NCI-H82 treated with DMSO at 0.1 percent for 48 hours (cell line): ENCODE data around the gene OR2A42.
"Not testable (repeated sequence)": the region's sequence is repeated elsewhere in the genome, so short reads cannot be mapped to it uniquely, and the experiment has no call there.

Experiments
- DNase-seq: peaks from one replicate; lab custom pipeline; 2025; ENCODE audit not compliant: unreplicated experiment; lab: John Stamatoyannopoulos, UW

The OR2A42 gene, protein sequence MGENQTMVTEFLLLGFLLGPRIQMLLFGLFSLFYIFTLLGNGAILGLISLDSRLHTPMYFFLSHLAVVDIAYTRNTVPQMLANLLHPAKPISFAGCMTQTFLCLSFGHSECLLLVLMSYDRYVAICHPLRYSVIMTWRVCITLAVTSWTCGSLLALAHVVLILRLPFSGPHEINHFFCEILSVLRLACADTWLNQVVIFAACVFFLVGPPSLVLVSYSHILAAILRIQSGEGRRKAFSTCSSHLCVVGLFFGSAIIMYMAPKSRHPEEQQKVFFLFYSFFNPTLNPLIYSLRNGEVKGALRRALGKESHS

DNA sequence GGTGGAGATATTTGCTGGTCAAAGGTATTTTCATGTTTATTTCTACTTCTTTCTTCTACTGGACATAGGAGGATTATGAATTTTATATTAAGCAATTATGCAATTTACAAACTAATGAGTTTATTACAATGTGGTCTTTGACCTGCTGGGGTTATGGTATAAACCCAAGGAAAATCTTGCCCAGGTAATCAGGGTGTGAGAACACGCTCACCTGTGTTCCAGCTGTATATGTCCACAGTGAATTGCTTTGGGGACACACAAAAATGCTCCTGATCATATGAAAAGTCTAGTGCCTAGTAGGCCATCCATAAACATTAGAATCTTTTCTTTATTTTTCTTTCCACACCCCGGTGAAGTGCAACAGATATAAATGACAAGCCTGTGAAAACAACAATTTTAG lies at the start of gene OR2A42:
OR2A42 (minus strand) TSS at position 241 of the 400 bp plus-strand sequence. CDS start 6,762 bp downstream, outside the sequence.
- not testable (repeated sequence) for DNase-seq

DNA sequence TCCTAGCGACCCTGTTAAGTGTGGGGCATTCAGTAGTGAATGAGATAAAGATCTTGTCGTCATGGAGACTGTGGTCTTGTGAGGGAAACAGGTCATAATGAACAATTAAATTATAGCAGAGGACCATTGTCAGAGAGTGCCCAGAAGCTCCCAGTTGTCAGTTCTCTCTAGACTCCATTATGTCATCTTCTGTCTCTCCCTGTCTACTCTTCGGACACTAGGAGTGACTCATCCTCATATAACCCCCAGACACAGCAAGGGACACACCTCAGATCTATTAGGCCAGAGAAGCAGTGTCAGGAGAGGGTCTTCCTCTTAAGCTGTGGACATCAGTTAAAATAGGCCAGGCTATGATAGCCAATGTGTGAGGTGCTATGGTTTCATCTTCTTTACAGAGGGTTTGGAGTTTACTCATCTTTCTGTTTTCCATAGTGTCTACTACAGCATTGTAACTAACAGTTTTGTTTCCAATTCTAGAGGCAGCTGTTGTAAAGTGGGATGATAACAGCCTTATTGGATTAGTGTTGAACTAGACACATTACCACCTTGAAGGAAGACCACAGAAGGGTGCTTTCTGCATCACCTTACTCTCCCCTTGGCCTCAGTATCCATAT lies 47.9 kb upstream of the OR2A42 start:
- not testable (repeated sequence) for DNase-seq

DNA sequence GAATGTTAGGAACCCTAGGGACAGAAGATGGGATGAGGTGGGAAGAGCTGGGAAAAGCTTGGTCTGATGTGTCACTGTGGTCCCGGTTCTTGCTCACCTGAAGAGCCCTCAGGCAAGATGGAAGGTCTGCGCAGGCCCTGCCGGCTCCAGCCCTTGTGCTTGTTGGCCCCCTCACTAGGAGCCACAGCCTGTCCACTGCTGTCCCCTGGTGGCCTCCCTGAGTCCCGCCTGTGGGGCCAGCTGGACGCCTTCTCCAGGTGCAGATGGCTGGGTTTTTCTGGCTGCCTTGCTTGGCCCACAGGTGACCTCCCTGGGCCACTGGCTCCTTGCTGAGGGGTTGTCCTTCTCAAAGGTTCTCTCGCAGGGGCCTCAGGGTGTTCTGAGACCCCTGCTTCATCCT lies 44.3 kb upstream of the OR2A42 start:
- DNase-seq = not testable (repeated sequence)

DNA sequence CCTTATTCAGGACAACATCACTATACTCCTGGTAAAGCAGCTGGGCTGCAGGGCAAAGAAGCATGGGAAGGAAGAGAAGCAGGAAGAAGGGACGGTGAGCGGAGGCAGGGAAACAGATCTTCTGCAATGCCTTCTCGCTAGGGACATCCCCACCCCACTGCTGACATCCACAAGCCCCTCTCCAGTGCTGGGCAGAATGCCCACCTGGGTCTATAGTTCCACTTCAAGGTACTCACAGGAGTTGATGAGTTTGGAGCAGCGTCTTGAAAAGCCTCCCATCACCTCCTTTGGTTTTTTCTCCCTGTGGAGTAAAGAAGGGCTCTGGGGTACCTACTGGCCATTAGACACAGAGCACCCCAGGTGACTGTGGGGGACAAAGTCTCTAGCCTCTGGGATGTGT lies 43.1 kb upstream of the OR2A42 start:
- DNase-seq = not testable (repeated sequence)

DNA sequence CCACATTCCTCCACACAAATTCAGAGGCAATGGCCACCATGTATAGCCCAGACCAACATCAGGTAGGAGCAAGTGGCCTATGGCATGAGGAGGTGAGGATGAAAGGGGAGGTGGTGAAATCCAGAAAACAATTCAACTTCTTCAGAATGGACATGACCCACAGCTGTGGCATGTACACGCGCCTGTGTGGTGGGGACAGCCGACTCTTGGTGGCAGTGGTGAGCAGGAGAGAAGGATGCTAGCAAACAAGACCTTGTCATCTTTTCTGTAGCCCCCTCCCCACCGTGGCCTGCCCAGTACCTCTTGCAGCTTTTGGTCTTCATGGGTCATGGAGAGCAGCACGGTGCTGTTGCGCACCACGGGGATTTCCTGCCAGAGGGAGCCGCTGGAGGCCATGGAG lies 42.6 kb upstream of the OR2A42 start:
- DNase-seq = not testable (repeated sequence)

DNA sequence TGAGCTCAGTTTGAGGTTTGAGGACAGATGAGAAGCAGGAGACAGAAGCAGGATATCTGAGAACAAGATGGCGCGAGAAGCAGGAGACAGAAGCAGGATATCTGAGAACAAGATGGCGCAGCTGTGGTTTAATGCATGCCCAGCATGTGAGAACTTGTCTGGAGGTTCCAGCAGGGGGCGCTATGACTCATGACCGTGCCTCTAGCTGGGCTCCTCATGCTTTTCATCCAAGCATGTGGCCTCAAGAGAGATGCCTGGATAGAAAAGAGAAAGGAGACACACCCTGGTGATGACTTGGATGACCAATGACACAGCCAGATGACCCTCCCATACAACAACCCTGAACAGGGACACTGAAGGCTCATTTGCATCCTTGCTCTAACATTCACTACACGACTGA lies 40.6 kb upstream of the OR2A42 start:
- DNase-seq = not testable (repeated sequence)

DNA sequence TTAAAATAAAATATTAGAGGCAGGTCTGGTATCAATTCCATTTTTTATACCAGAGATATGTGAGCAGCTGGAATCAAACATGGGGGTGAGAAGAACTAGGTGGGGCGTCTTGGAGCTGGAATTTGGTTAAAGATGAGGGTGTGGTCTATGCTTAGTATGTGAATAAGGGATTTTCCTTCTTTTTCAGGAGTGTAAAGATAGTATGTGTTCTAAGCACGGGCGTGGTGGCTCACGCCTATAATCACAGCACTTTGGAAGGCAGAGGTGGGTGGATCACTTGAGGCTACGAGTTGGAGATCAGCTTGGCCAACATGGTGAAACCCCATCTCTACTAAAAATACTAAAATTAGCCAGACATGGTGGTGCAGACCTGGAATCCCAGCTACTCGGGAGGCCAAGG lies 35.9 kb upstream of the OR2A42 start:
- not testable (repeated sequence) for DNase-seq

DNA sequence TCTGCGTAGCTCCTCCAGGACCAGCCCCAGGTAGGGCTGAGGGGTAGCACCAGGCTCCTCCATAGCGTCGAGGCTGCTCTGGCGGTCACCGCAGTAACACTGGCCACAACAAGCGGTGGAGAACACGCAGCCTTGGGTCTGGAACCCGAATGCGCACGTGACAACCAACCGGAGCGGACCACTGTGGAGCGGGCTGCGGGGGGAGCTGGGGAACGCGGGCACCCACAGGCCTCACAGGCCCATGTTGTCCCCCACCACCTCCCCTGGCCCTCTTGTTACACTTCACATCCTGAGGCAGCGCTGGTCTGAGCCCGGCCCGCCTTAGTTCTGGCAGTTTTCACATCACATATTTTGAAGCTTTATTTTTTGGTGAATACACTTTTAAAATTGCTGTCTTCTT lies 29.8 kb upstream of the OR2A42 start, which contains the start of gene CTAGE8:
CTAGE8 (minus strand) TSS at position 101 of the 400 bp plus-strand sequence; CDS start at position 63, 38 bp downstream.
- not testable (repeated sequence) for DNase-seq

DNA sequence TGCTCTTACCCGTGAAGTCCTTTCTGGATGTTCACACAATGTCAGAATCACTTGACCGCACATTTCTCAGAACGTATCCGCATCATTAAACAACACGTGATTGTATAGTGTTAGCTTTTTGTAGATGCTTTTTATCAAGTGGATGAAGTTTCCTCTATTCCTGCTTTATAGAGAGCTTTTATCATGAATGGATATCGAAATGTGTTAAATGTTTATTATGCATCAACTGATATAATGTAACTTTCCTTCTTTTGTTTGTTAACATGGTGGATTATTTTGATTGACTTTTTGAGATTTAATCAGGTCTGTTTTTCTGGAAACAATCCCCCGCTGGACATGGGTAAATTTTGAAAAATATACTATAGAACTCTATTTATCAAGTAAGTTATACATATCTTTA lies 25.3 kb upstream of the OR2A42 start, which contains the start of gene OR2A7:
OR2A7 (minus strand) TSS at position 101 of the 400 bp plus-strand sequence. CDS start 5,164 bp downstream, outside the sequence.
- DNase-seq = not testable (repeated sequence)

DNA sequence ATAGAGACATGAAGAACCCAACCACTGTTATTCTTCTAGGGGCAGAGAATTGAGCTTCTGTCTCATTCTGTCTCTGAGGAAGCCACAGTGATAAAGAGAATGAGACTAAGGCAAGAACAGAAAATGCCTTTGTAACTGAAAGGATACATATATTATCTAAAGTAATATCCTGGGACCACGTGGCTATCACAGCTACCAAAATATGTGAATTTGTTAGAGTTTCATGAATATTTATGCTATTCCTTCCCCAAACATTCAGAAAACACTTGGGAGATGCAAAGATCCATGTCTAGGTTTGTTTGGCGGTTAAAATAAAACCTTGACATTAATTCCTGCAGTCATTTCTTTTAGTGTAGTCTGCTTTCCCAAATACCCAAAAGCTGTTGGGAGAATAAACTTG lies 22.7 kb upstream of the OR2A42 start:
- not testable (repeated sequence) for DNase-seq

DNA sequence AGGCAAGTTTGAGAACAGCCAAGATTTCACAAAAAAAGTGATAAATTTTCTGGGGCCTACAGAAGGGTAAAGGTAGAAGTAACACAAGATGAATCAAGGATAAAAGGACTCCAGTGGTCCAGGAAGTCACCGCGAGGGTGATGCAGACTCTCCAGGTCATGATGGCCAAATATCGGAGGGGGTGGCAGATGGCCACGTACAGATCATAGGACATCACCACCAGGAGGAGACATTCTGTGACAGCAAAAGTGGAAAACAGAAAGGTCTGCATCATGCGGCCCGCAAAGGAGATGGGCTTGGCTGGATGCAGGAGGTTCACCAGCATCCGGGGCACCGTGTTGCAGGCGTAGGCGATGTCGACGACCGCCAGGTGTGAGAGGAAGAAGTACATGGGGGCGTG lies 19.7 kb upstream of the OR2A42 start:
- DNase-seq = not testable (repeated sequence)

DNA sequence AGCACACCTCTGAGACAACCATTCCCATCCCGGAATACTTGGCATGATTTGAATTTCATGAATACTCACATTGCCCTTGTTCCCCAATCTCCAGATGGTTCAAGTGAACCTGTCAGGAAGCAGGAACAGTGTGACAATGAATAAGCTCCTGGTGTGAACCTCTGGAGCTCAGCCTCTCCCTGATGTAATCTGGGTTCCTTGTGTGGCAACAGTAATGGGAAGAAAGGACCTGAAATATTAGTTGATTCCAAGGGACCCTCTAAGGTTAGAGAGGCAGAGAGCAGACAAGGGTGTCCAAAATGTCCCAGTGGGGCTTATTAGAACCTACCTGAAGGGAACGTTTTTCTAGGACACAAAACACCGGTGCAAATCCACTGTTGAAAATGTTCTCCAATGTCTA lies 16.7 kb upstream of the OR2A42 start:
- DNase-seq = no peak

DNA sequence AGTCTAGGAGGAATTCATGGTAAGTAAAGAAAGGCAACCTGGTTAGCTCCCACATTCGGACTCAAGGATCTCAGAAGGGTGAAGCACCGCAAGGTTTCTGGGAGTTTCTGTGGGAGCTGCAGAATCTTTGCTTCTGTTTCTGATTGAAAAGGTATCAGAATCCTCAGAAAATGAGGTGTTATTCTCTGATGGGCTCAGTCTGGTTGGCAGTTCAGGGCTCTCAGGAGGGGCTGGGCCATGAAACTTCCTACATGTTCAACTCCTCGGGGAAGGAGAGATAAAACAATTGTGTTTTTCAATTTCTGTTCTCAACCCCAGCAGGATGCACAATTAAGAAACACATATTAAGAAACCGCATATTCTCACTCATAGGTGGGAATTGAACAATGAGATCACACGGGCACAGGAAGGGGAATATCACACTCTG lies 16.1 kb upstream of the OR2A42 start:
- no peak for DNase-seq

DNA sequence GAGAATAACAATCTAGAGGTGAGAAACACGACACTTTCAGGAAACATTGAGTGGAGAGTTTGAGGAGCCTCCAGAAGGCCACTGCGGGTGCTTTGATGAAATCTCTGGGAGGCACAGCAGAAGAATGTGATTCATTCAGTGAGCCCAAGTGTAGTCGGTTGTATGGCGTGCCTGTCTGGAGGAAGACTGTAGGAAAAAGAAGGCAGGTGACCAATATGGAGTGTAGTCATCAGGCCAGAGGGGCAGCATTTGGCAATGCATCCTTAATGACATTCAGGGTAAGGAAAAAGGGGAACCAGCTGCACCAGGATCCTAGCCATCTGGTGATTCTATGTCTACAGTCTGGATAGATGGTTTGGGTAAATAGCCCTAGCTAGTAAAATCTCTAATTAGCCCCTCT lies 12.9 kb upstream of the OR2A42 start:
- not testable (repeated sequence) for DNase-seq

DNA sequence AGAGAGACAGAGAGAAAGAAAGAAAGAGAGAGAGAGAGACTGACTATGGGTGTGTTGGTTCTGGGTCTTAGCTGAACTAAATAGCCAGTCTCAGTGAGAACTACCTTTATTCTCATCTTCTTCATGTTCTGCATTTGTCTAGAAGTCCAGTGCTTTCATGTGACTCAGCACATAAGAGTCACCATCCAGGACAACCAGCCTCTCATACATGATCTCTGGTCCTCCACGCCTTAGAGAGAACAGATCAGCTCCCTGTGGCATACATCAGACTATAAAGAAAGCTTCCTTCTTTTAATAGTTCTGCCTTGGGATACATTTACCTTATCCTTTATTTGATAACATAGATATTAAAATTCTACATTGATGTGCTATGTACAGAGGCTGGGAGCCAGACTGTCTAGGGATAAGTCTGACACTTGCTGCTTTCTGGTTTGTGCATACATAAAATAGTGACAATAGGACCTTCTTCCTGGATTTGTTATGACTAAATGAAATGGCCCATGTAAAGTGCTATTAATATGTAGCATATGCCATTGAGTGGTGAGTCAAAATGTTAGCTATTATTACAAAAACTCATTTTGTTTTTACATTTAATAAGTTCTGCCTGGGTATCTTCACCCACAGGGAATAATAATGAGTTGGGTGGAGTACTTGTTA lies 8.4 kb upstream of the OR2A42 start:
- DNase-seq = not testable (repeated sequence)

DNA sequence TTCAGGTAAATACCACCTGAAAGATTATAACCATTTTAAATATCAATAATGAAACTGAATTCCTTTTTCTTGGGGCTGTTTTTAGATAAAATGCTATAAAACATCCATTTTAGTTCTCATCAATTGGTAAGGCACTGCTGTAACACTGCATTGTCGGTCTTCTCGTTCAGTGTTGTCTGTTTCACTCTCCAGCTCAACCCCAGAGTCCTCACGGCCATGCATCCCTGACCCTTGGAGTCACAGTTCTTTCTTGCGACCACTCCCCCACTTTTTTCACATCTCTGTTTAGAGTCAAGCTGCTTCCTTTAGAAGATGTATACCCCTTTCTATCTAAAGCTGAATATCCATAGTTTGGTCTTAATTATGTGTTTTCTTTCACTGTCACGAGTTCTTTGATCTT lies 7.6 kb upstream of the OR2A42 start:
- not testable (repeated sequence) for DNase-seq

DNA sequence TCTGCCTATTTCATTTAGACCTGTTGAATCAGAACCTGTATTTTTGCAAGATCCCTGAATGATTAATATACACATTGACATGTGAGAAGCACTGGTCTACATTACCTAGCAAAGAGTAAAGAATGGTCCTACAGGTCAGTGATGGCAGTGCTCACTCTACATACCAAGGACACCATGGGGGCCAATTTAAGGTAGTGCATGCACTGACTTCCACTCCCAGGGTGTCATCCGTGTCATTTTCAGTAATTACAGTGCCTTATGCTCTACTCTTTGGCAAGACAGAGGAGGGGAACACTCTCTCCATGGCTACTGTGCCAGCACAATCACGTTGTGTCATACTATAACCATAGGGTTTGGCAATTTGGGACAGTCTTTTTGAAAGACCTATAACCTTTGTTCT lies 6.0 kb upstream of the OR2A42 start:
- DNase-seq = not testable (repeated sequence)

DNA sequence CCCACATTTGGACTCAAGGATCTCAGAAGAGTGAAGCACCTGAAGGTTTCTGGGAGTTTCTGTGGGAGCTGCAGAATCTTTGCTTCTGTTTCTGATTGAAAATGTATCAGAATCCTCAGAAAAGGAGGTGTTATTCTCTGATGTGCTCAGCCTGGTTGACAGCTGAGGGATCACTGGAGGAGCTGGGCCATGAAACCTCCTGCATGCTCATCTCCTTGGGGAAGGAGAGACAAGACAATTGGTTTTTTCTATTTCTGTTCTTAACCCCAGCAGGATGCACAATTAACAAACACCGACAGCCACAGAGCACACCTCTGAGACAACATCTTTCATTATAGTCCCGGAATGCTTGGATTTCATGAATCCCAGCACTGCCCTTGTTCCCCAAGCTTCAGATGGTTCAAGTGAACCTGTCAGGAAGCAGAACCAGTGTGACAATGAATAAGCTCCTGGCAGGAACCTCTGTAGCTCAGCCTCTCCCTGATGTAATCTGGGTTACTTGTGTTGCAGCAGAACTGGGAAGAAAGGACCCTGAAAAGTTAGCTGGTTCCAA lies 799 bp downstream of the OR2A42 start:
- DNase-seq = not testable (repeated sequence)

DNA sequence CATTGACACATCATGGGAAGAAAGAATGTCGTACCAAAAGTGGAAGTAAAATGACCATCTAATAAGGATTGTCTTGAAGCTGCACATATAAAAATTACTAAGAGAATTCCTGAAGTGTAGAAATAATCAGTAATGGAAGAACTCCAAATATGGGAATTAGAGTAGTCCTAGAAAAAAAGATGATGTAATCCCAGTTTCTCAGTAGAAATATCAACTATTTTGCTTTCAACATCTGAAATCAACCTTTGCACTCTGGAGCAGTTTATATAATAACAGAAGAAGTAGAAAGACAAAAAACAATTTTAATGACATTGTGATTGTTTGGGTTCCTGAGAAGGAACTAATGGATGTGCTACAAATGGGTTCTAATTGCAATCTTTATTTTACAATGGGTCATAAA lies 6.4 kb downstream of the OR2A42 start:
- not testable (repeated sequence) for DNase-seq

DNA sequence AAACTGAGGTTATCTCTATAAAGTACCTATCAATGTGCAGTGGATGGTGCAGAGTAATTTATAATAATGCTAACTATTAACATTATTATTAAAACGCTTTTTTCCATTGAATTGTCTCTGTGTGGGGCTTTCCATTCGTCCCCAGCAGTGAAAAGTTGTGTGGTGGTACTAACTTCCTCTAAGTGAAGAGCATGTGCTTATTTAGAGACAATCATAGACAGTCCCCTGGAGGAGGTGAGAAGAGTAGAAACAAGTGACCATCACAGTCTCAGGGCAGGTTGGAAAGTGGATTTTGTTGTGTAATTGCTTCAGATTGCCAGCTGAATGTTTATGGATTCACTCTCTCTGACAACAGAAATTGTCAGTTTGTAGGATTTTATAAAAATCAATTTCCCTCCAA lies 8.4 kb downstream of the OR2A42 start:
- DNase-seq = not testable (repeated sequence)

DNA sequence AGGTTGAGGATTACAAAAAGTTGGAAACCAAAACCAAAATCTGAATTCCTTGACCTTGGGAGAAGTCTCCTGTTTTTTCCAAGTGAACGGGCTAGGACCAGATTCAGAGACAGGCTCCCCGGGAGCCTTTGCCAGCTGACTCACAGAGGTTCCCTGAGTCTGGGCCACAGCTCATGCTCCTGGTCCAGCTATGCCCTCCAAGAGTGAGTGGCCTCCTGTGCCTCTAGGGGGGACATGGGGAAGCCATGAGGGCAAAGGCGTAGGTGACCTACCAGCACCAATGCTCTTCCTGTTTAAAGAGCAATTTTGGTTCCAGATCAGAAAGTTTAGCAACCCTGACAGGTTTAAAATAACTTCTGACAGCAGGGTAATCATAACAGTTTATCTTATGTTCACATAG lies 10.6 kb downstream of the OR2A42 start:
- DNase-seq = not testable (repeated sequence)
